HG03025 (cell line): ENCODE measurements around the gene ELK1.
"Not testable (repeated sequence)": the region's sequence is repeated elsewhere in the genome, so short reads cannot be mapped to it uniquely, and the experiment has no call there.

Source experiments
- ATAC-seq: cut with Tn5 transposase; IDR thresholded peaks from one replicate; pipeline ENCODE4 v1.9.1; 2021; ENCODE audit warnings: mild to moderate bottlenecking, moderate library complexity; ENCODE audit not compliant: unreplicated experiment, low FRiP score

Gene ELK1

DNA sequence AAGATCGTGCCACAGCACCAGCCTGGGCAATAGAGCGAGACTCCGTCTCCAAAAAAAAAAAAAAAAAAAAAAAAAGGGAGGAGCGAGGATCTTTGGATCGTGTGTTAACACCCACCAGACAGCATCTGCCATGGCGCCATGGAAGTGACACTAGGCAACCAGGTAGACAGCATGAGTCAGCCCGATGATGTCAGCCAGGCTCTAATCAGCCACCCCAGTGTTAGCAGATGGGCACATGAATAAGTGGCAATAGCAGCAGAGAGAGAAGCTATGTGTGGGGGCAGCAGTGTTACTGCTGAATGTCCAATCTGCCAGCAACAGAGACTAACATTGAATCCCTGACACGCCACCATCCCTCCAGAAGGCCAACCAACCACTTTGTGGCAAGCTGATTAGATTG lies 37.3 kb downstream of the ELK1 start:
- no peak for ATAC-seq

DNA sequence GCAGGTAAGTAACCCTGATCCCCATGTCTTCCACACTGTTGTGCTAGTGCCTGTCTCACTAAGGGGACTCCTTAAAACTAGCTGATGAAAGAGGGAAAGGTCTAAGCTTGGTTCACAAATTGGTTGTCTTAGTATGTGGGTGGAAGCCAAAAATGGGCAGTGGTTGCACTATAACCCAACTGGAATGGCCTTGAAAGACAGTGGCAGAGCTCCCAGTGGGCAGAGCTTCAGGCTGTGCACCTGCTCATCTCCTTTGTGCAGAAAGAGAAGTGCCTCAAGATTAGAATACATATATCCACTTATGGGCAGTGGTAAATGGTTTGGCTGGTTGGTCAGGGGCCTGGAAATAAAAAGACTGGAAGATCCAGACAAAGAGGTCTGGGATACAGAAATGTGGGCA lies 37.9 kb downstream of the ELK1 start:
- ATAC-seq = no peak

DNA sequence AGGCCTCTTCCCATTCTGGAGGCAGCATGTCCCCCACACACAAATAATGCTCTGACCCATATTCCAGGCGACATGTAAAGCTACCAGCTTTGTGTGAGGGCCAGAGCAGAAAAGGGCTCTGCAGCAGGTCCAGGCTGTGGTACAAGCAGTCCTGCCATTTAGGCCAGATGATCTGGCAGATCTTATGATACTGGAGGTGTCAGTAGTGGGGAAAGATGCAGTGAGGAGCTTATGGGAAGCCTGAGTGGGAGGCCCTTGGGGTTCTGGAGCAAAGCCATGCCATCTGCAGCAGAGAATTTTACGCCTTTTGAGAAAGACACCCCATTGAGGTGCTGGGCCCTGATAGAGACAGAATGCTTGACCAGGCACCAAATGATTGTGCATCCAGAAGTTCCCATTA lies 38.4 kb downstream of the ELK1 start:
- no peak for ATAC-seq

GRCh38 chrX:47611489-47611888 lies 38.9 kb downstream of the ELK1 start:
- ATAC-seq = no peak

GRCh38 chrX:47610511-47610910 lies 39.9 kb downstream of the ELK1 start:
- ATAC-seq = no peak

- ATAC-seq = no peak
Measured at GRCh38 chrX:47608130-47608810, 42.1 kb downstream of the ELK1 start.

DNA sequence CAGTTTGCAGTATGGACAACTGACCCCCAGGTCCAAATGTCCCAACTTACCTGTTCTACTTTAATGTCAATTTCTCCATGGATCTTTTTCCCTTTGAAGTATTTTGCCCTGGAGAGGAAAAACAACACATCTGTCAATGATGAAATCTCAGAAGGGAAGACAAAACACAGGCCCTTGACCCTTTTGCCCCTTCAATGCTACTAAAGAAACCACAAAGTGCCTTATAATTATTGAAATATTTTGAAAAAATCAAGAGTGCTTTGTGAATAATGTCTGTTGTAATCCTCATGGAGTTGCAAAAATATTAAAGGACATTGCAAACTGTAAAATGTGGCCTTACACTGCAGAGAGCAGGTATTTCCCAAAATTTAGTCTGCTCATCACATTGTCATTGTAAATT lies 43.3 kb downstream of the ELK1 start:
- ATAC-seq = no peak

GRCh38 chrX:47605024-47605423 lies 45.3 kb downstream of the ELK1 start:
- ATAC-seq = no peak

DNA sequence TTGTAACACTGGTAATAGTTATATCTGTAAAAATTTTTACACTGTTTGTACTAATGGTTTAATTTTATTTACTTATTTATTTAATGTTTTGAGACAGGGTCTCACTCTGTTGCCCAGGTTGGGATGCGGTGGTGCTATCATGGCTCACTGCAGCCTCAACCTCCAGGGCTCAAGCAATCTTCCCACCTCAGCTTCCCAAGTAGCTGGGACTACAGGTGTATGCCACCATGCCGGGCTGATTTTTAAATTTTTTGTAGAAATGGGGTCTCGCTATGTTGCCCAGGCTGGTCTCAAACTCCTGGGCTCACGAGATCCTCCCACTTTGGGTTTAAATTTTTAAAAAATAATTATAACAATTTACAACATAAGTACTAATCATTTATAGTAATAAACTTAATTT lies 47.2 kb downstream of the ELK1 start:
- ATAC-seq = not testable (repeated sequence)

- no peak for ATAC-seq
Measured at GRCh38 chrX:47597222-47597621, 53.1 kb downstream of the ELK1 start.

GRCh38 chrX:47596256-47596655 lies 54.1 kb downstream of the ELK1 start:
- ATAC-seq = no peak

DNA sequence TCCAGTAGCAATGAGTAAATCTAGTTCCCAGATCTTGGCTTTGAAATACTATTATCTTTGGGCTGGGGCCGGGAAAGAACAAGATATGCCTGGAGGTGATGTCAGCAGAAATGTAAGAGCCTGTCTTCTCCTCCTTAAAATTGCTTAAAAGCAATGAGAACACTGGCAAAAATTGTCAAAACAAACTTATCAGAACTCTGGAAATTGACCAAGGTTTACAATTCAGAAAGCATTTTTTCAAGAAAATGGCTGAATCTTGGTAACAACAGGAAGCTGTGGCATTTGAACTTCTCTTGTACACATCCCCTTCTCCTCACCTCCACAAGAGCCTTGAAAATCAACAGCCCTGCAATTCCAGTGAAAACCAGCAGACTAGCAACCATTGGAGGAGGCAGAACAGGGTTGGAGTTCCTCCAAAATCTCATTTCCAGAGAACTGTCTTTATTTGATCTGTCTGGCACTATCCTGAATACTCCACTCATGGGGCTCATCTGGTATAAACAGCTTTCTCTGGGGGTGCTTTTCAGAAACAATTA lies 54.6 kb downstream of the ELK1 start:
- ATAC-seq = no peak

GRCh38 chrX:47593522-47593921 lies 56.8 kb downstream of the ELK1 start:
- no peak for ATAC-seq

DNA sequence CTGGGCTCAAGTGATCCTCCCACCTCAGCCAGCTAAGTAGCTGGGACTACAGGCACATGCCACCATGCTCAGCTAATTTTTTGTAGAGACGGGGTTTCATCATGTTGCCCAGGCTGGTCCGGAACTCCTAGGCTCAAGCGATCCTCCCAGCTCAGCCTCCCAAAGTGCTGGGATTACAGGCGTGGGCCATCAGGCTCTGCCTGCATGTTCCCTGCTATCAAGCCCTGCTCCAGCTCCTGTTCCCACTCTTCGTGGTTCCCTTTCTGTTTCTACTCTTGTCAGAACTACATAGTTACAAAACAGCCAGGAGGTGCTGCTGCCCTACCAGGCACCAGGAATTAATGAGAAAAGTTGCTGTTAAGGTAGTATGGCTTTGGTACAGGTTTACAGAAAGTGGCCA lies 59.4 kb downstream of the ELK1 start:
- no peak for ATAC-seq

DNA sequence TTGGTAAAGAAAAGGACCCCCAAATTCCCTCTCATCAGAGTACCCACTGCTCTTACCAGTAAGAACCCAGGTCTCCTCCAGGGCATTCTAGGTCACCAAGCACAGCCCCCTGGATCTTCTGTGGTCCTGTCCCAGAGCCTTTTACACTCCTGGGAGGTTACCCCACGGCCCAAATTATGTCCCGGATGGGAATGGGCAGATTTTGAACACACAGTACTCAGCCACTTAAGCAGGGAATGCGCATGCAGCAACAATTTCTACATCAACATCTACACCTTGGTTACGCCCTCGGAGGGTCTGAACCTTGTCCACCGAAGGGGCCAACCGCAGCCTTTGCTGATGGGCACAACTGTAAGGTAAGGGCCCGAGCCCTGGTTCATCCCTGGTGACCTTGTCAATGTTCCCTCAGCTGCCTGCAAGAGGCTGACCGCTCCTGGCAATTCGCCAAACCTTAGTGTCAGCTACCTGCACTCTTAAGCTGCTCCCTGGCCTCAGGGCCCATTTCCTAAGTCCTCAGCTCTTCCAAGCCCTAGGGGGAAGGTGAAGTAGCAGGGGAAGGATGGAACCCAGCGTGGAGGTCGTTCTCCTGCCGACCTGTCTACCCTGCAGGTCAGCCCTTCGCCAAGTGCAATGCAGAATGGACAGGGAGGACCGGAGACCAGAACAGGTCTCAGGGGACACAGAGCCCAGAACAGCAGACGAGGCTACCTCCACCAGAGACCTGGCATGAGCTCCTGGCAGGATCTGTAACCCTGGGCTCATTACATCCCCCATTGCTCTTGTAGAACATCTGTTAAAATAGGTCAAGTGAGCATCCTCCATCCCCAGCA lies 62.2 kb downstream of the ELK1 start:
- no peak for ATAC-seq

GRCh38 chrX:47587091-47587891 lies 63.1 kb downstream of the ELK1 start:
- no peak for ATAC-seq

DNA sequence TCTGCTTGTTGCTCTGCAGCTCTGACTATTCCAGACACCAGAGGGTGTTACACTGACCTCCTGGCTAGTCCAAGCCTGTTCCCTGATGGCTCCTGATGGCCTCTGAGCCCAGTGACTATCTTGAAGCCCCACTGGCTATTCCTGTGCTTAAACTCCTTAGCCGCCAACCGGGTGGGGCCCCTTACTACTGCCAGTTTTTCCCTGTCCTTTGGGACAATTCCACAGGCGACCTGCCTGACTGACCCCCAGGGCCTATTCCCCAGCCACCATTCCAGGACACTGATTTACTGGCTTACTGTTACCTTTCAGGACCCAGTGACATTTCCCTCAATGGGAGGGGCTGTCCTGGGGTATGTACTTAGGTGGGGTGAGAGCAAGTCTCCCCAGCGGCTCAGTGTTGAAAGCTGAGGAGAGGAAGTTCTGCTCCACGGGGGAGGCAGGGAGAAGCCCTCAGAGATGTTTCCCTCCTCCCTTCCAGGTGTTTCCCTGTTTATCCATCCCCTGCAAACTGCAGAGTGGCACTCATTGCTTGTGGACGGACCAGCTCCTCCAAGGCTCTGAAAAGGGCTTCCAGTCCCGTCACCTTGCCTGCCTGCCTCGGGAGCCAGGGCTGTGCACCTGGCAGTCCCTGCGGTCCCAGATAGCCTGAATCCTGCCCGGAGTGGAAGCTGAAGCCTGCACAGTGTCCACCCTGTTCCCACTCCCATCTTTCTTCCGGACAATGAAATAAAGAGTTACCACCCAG lies 64.1 kb downstream of the ELK1 start:
- ATAC-seq = no peak
